Mesothelial cell of epicardium (in vitro differentiated cells): ENCODE data around the gene CRYBG1. TPM values are rescaled to one million over a fixed set of nuclear protein-coding genes. Genes with fewer than 3 reads are reported as not detected.
A peak's percentile ranks its signal among the peaks of the same experiment; 100 is the strongest.

Experiments
- DNase-seq, 2 experiments: peaks; one replicate each; pipeline ENCODE4 v3.0.0; 2021; ENCODE audit warnings: low spot score in 2 of 2; ENCODE audit not compliant: unreplicated experiment in 2 of 2
- H3K27ac Mint-ChIP-seq: 2 replicates; pipeline ENCODE4 v1.8.0; 2021; ENCODE audit warnings: mixed read lengths
- H3K27me3 Mint-ChIP-seq: 2 replicates; pipeline ENCODE4 v1.8.0; 2021; ENCODE audit warnings: low read depth, mixed read lengths
- H3K36me3 Mint-ChIP-seq: 2 replicates; pipeline ENCODE4 v1.8.0; 2021; ENCODE audit warnings: mixed read lengths
- H3K4me1 Mint-ChIP-seq: 2 replicates; pipeline ENCODE4 v1.8.0; 2021; ENCODE audit warnings: mixed read lengths
- H3K4me3 Mint-ChIP-seq: 2 replicates; pipeline ENCODE4 v1.8.0; 2021; ENCODE audit warnings: mild to moderate bottlenecking, moderate library complexity, mixed read lengths
- H3K9me3 Mint-ChIP-seq: 2 replicates; pipeline ENCODE4 v1.8.0; 2021; ENCODE audit warnings: mixed read lengths
- CTCF ChIP-seq: fragments of 200-600 bp; sonication (generic); IDR thresholded peaks from one replicate; pipeline ENCODE4 v1.5.0; 2021; ENCODE audit warnings: antibody characterized with exemption; ENCODE audit not compliant: unreplicated experiment
- total RNA-seq: library from RNA; stranded (reverse); gene quantifications from 3 replicates; pipeline ENCODE4 v1.2.1, GENCODE V29; 2021

CRYBG1 gene
- total RNA-seq, 1 donor from 2014 or later = 0.74 TPM

GRCh38 chr6:106434530-106434929 is 74.0 kb downstream of the CRYBG1 start:
- no peak for DNase-seq
- Mint-ChIP-seq H3K36me3 (no peaks in the 10 kb centered on the region), H3K27me3 (peaks cover 16% of the 10 kb centered on the region), H3K4me1 (no peaks in the 10 kb centered on the region), H3K27ac (no peak overlapping the region), H3K4me3 (no peak overlapping the region), H3K9me3 (no peaks in the 10 kb centered on the region)
- TF ChIP-seq CTCF = no peak

GRCh38 chr6:106439459-106439858 is 78.9 kb downstream of the CRYBG1 start:
- DNase-seq = no peak

GRCh38 chr6:106440546-106440945 is 80.0 kb downstream of the CRYBG1 start:
- H3K36me3 Mint-ChIP-seq = no peaks in the 10 kb centered on the region
- no peak overlapping the region for H3K27ac Mint-ChIP-seq
- peaks cover 57% of the 10 kb centered on the region for H3K27me3 Mint-ChIP-seq
- no peak for TF ChIP-seq CTCF
- DNase-seq = no peak
- H3K9me3 Mint-ChIP-seq = no peaks in the 10 kb centered on the region
- no peak overlapping the region for H3K4me3 Mint-ChIP-seq
- H3K4me1 Mint-ChIP-seq = no peaks in the 10 kb centered on the region

More at GRCh38 chr6:106439459-106439858, 78.9 kb downstream of the CRYBG1 start:
- Mint-ChIP-seq H3K27me3 (peaks cover 53% of the 10 kb centered on the region), H3K4me1 (no peaks in the 10 kb centered on the region), H3K27ac (no peak overlapping the region), H3K9me3 (no peaks in the 10 kb centered on the region), H3K4me3 (no peak overlapping the region), H3K36me3 (no peaks in the 10 kb centered on the region)
- TF ChIP-seq CTCF = no peak

GRCh38 chr6:106442395-106442794 is 81.9 kb downstream of the CRYBG1 start:
- H3K9me3 Mint-ChIP-seq = no peaks in the 10 kb centered on the region
- H3K4me3 Mint-ChIP-seq = no peak overlapping the region
- no peak overlapping the region for H3K27ac Mint-ChIP-seq
- no peak for TF ChIP-seq CTCF
- H3K27me3 Mint-ChIP-seq = peaks cover 55% of the 10 kb centered on the region
- DNase-seq = no peak
- H3K36me3 Mint-ChIP-seq = no peaks in the 10 kb centered on the region
- peaks cover 6% of the 10 kb centered on the region for H3K4me1 Mint-ChIP-seq

GRCh38 chr6:106444777-106445507 is 84.4 kb downstream of the CRYBG1 start:
- no peaks in the 10 kb centered on the region for H3K36me3 Mint-ChIP-seq
- H3K4me3 Mint-ChIP-seq = no peak overlapping the region
- DNase-seq = no peak
- H3K27ac Mint-ChIP-seq = no peak overlapping the region
- peak; percentile 81 for TF ChIP-seq CTCF
- H3K9me3 Mint-ChIP-seq = no peaks in the 10 kb centered on the region
- H3K4me1 Mint-ChIP-seq = peaks cover 7% of the 10 kb centered on the region
- peaks cover 37% of the 10 kb centered on the region for H3K27me3 Mint-ChIP-seq
